GM13976 (cell line): ENCODE results near the gene SLIT3.

Source experiments
- DNase-seq: peaks from one replicate; pipeline ENCODE4 v3.0.0; 2012; ENCODE audit warnings: low spot score
- in situ Hi-C: fragments of 300-500 bp; cut with MboI; formaldehyde crosslinking; loops from one replicate; pipeline ENCODE4 v1.12.0; 2022; ENCODE audit warnings: low sequenced_read_pairs, mixed read lengths, inconsistent platforms; ENCODE audit not compliant: unreplicated experiment
- TF ChIP-seq, protein P1 (sequence below): IDR thresholded peaks from 2 replicates; pipeline ENCODE4 v1.5.1; 2012; ENCODE audit warnings: borderline replicate concordance, mild to moderate bottlenecking; ENCODE audit not compliant: insufficient read depth; ENCODE audit errors: extremely low read depth, missing control alignments, control extremely low read depth

Gene SLIT3

DNA sequence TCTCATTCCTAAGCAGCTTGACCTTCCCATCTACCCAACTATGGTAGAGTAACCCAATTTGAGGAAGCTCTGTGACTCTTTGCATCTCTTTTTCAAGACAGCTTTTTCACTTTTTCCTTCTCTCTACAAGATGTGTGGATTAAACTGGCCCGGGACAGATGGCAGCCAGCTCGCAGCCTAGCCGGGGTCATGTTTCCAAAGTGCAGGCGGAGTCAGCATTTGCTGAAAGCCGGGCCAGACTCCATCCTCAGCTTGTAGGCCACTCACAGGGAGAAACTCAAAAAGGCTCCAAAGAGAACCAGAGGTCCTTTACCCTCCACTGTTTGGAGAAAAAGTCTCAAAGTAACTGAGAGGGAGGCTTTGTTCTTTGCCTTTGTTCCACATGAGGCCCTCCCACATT is 435.0 kb downstream of the SLIT3 start:
- TF ChIP-seq, protein P1, sequence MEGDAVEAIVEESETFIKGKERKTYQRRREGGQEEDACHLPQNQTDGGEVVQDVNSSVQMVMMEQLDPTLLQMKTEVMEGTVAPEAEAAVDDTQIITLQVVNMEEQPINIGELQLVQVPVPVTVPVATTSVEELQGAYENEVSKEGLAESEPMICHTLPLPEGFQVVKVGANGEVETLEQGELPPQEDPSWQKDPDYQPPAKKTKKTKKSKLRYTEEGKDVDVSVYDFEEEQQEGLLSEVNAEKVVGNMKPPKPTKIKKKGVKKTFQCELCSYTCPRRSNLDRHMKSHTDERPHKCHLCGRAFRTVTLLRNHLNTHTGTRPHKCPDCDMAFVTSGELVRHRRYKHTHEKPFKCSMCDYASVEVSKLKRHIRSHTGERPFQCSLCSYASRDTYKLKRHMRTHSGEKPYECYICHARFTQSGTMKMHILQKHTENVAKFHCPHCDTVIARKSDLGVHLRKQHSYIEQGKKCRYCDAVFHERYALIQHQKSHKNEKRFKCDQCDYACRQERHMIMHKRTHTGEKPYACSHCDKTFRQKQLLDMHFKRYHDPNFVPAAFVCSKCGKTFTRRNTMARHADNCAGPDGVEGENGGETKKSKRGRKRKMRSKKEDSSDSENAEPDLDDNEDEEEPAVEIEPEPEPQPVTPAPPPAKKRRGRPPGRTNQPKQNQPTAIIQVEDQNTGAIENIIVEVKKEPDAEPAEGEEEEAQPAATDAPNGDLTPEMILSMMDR = no peak
- no peak for DNase-seq
- in situ Hi-C loops = no loop called here

DNA sequence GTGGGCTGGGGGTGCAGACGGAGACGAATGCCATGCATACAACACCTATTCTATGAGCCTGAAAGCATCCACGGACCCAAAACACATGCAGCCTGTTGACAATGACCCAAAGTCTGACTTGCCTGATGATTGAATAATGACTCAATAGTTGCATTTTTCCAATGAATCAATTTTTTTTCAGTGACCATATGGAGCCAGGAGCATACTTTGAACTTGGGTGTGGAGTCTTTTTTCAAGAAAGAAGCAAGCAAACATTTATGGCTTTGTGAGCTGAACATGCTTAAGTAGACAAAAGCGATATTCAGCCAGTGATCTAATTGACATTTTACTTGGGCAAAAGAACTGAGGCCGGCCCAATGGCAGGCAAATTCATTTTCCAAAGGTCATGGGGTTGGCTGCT is 437.9 kb downstream of the SLIT3 start:
- in situ Hi-C loops = no loop called here
- TF ChIP-seq, protein P1 = no peak
- DNase-seq = no peak

DNA sequence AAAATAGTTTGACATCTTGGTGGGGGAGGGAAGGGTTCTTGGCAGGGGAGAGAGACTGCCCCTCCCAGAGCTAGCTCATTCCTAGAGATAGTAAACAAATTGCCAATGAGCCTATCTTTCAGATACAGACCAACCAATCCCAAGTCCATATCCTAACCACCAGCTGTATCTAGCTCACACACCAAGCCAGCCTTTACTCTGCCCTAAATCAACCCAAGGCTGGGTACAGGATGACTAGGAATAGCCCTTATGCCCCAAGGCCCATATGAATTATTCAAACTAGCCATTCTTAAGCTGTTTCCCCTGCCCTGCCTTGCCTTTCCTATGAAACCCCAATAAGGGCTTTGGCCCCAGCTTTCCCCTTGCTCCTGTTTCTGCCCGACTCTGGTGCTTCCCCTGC is 440.4 kb downstream of the SLIT3 start:
- in situ Hi-C loops = no loop called here
- TF ChIP-seq, protein P1 = no peak
- DNase-seq = no peak

DNA sequence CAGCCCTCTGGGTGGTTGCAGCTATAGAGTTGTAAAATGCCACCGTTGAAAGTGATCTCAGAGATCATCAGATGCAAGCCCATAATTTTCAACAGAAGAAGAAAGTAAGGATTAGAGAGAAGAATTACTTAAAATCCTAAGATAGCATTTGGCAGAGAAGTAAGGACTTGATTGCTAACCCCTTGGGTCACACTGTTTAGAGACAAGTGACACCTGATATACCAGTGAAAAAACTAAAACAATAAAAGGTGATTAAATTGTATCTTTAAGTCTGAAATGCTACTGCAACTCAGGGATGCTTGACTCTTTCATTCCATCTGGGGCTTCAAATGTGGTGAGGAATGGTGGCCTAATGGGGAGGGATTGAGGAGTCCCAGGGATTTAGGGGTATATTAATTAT is 440.9 kb downstream of the SLIT3 start:
- in situ Hi-C loops = no loop called here
- TF ChIP-seq, protein P1 = no peak
- DNase-seq = no peak

DNA sequence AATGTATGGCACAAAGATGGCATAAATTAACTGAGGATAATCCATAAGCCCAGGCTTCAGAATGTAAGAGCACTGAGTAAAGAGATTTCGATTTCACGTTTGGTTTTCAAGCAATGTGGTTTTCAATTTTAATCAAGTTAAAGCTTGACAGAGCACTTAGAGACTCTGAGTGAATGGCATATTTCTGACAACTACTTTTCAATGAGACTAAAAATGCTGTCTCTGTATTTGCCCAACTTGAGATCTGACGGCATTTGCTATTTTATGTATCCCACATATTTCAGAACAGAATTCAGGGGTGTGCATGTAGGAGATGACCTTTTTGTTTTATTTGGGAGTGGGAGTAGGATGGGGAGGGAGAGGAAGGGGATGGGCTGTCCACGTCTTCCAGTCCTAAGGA is 441.5 kb downstream of the SLIT3 start:
- TF ChIP-seq, protein P1 = no peak
- DNase-seq = no peak
- in situ Hi-C loops = no loop called here

DNA sequence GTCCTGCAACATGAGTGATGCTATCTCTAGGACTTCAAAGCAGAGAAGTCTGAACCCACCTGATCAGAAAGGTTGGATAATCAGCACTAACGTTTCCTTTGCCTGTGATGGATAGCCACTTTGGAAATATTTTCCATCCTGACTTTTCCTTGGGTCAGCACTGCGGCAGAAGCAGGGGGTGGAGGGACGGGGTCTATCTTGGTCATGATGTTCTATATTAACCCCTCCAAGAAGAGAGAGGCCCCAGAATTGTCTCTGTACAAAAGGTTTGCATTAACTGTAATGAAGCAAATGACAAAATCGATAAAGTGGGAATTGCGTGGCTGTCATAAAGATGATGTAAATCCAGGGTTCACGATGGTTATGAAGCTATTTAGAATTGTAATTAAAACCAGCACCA is 441.9 kb downstream of the SLIT3 start:
- TF ChIP-seq, protein P1 = no peak
- DNase-seq = no peak
- in situ Hi-C loops = no loop called here

DNA sequence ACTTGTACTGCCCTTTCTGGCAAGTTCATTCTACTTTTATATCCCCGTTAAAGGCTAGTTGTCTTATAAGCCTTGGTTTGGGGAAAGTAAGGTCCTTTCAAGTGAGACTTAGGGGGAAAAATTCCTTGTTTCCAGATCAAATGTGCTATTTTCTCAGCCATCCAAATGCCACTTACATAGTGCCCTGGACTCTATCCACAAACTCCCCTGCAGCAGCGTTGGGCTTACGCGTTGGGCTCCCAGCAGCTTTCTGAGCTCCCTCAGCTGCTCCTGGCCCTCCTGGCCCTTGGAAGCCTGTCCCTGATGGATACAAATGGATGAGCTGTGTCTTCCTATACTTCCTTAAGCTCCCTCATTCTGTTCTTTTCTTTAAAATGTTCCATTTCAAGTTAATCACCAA is 442.6 kb downstream of the SLIT3 start:
- in situ Hi-C loops = no loop called here
- TF ChIP-seq, protein P1 = no peak
- no peak for DNase-seq
